Tibial nerve (tissue), 4 donors: Measurements from ENCODE around the gene EYS.

ENCODE experiments used
- EP300 ChIP-seq, 2 donors: sonication (generic); formaldehyde crosslinking; IDR thresholded peaks; one replicate each; pipeline ENCODE4 v1.6.1; 2017; ENCODE audit warnings: antibody characterized with exemption in 2 of 2, mild to moderate bottlenecking in 1 of 2
- POLR2A ChIP-seq, 2 donors: fragments of 450-650 bp; IDR thresholded peaks; one replicate each; pipeline ENCODE4 v1.6.1; 2017; ENCODE audit warnings: antibody characterized with exemption in 2 of 2, mild to moderate bottlenecking in 2 of 2, moderate library complexity in 2 of 2
- TF ChIP-seq, protein P1 (sequence below), 5 experiments: fragments of 200-600 bp in 3 of 5; fragments of 450-650 bp in 2 of 5; sonication (generic) in 3 of 5; IDR thresholded peaks; one replicate each; pipeline ENCODE4 v1.5.1; 2016 to 2019; ENCODE audit warnings: antibody characterized with exemption in 5 of 5, mild to moderate bottlenecking in 3 of 5, moderate library complexity in 2 of 5

DNA sequence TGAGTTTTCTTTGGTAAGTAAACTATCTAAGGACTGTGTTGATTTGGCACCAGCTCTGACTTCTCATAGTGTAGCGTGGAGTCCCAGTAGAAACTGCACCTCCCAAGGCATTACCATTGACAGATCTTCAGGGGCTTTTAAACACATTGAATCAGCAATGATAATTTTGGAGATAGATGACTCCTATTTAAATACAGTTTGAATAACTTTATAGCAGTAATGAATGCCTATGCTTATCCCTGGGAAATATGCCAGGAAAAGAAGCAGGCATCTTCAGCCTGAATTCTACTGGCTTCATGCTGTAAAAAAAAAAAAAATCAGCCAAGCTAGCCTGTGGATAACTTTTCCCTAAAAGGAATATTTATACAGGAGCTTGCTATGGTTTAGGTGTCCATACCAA, 895.9 kb downstream of the EYS start:
- TF ChIP-seq, protein P1, sequence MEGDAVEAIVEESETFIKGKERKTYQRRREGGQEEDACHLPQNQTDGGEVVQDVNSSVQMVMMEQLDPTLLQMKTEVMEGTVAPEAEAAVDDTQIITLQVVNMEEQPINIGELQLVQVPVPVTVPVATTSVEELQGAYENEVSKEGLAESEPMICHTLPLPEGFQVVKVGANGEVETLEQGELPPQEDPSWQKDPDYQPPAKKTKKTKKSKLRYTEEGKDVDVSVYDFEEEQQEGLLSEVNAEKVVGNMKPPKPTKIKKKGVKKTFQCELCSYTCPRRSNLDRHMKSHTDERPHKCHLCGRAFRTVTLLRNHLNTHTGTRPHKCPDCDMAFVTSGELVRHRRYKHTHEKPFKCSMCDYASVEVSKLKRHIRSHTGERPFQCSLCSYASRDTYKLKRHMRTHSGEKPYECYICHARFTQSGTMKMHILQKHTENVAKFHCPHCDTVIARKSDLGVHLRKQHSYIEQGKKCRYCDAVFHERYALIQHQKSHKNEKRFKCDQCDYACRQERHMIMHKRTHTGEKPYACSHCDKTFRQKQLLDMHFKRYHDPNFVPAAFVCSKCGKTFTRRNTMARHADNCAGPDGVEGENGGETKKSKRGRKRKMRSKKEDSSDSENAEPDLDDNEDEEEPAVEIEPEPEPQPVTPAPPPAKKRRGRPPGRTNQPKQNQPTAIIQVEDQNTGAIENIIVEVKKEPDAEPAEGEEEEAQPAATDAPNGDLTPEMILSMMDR (IDR thresholded peaks at IDR 0.05) = no peak
- TF ChIP-seq POLR2A (IDR thresholded peaks at IDR 0.05) (no peak), EP300 (IDR thresholded peaks at IDR 0.05) (no peak)
